ENCODE measurements around the gene CSMD2.

- TF ChIP-seq CTCF (conservative IDR thresholded peaks at IDR 0.05; ENCODE audit: low read length) (no peak), EZH2phosphoT487 (IDR thresholded peaks at IDR 0.05; ENCODE audit: borderline replicate concordance) (no peak)
These were observed 453.5 kb downstream of the CSMD2 start for GRCh38 chr1:33711511-33711910.
